K562 (cell line): ENCODE data around the gene SCNN1A. TPM values are rescaled to one million over a fixed set of nuclear protein-coding genes. Genes with fewer than 3 reads are reported as not detected.
A peak's percentile ranks its signal among the peaks of the same experiment; 100 is the strongest.

Experiments used
- EGR1 ChIP-seq: fragments of 450-650 bp; conservative IDR thresholded peaks from 2 replicates; pipeline ENCODE4 v1.6.1; 2017; ENCODE audit warnings: mild to moderate bottlenecking
- ELF1 ChIP-seq: fragments of 200-800 bp; sonication (Bioruptor generic); IDR thresholded peaks from 2 replicates; pipeline ENCODE4 v1.6.1; 2016; ENCODE audit warnings: missing genetic modification characterization, missing compliant biosample characterization
- ELF2 ChIP-seq: fragments of 250-450 bp; sonication (Bioruptor Pico); IDR thresholded peaks from 2 replicates; pipeline ENCODE4 v1.5.0; 2021; ENCODE audit warnings: mild to moderate bottlenecking
- ESRRA ChIP-seq: fragments of 450-650 bp; IDR thresholded peaks from 2 replicates; pipeline ENCODE4 v1.6.1; 2014; ENCODE audit warnings: low read depth, mild to moderate bottlenecking, moderate library complexity, borderline replicate concordance
- ETS2 ChIP-seq: IDR thresholded peaks from 2 replicates; pipeline ENCODE4 v1.6.1; 2016; ENCODE audit warnings: borderline replicate concordance, missing genetic modification characterization, mild to moderate bottlenecking, moderate library complexity, missing compliant biosample characterization; ENCODE audit not compliant: poor library complexity, severe bottlenecking
- ETV5 ChIP-seq: sonication (generic); formaldehyde crosslinking; IDR thresholded peaks from 2 replicates; pipeline ENCODE4 v1.4.0; 2020; ENCODE audit warnings: low read depth, mild to moderate bottlenecking, missing genetic modification reagents
- HDGF ChIP-seq: fragments of 450-650 bp; IDR thresholded peaks from 2 replicates; pipeline ENCODE4 v1.6.1; 2016
- KHSRP ChIP-seq: fragments of 450-650 bp; IDR thresholded peaks from 2 replicates; pipeline ENCODE4 v1.6.1; 2017
- MYNN ChIP-seq, 2 experiments: sonication (generic); formaldehyde crosslinking in 1 of 2; IDR thresholded peaks; 2 replicates each; pipeline versions ENCODE4 v1.5.0 to v1.6.1; 2016 to 2020; ENCODE audit warnings: antibody characterized with exemption in 1 of 2, missing genetic modification reagents in 1 of 2
- NFE2L1 ChIP-seq: fragments of 450-650 bp; IDR thresholded peaks from 2 replicates; pipeline ENCODE4 v1.6.1; 2016; ENCODE audit warnings: missing genetic modification characterization, low read depth, mild to moderate bottlenecking, missing compliant biosample characterization, moderate library complexity, borderline replicate concordance
- NFIC ChIP-seq: fragments of 450-650 bp; IDR thresholded peaks from 2 replicates; pipeline ENCODE4 v1.6.1; 2017; ENCODE audit warnings: mild to moderate bottlenecking, inconsistent platforms
- NR2C1 ChIP-seq, 2 experiments: fragments of 450-650 bp; IDR thresholded peaks; 2 replicates each; pipeline ENCODE4 v1.6.1; 2017; ENCODE audit warnings: mild to moderate bottlenecking in 2 of 2, antibody characterized with exemption in 1 of 2, inconsistent platforms in 1 of 2, missing compliant biosample characterization in 1 of 2, missing genetic modification characterization in 1 of 2
- RBM22 ChIP-seq: fragments of 200-400 bp; formaldehyde crosslinking; IDR thresholded peaks from 2 replicates; pipeline ENCODE4 v1.6.1; 2018; ENCODE audit warnings: low read length, low read depth; ENCODE audit not compliant: poor library complexity, severe bottlenecking
- RNF2 ChIP-seq: sonication (generic); IDR thresholded peaks from 2 replicates; pipeline ENCODE4 v1.6.1; 2016
- SIN3B ChIP-seq: fragments of 450-650 bp; IDR thresholded peaks from 2 replicates; pipeline ENCODE4 v1.6.1; 2017; ENCODE audit warnings: low read depth, mild to moderate bottlenecking, moderate library complexity
- SMC3 ChIP-seq: conservative IDR thresholded peaks from 2 replicates; pipeline ENCODE4 v1.6.1; 2011; ENCODE audit warnings: low read depth, low read length, improper control_type of control experiment; ENCODE audit not compliant: insufficient read depth
- SOX6 ChIP-seq: fragments of 450-650 bp; IDR thresholded peaks from 2 replicates; pipeline ENCODE4 v1.6.1; 2014; ENCODE audit warnings: mild to moderate bottlenecking
- SPI1 ChIP-seq: IDR thresholded peaks from 2 replicates; pipeline ENCODE4 v1.6.1; 2011; ENCODE audit warnings: low read depth, low read length, control low read depth, borderline replicate concordance
- YY1 ChIP-seq, 3 experiments: IDR thresholded peaks; 2 replicates each; pipeline ENCODE4 v1.6.1; 2011; ENCODE audit warnings: low read length in 2 of 3, mild to moderate bottlenecking in 2 of 3, moderate library complexity in 2 of 3, borderline replicate concordance in 1 of 3, control low read depth in 1 of 3, low read depth in 1 of 3; ENCODE audit not compliant: insufficient read depth in 3 of 3, insufficient replicate concordance in 2 of 3, control insufficient read depth in 1 of 3, insufficient read length in 1 of 3; ENCODE audit errors: extremely low read depth in 1 of 3
- ZBTB7A ChIP-seq: IDR thresholded peaks from 2 replicates; pipeline ENCODE4 v1.6.1; 2011; ENCODE audit warnings: low read depth, mild to moderate bottlenecking, low read length, moderate library complexity, borderline replicate concordance; ENCODE audit not compliant: control insufficient read depth
- ZNF354B ChIP-seq: fragments of 250-450 bp; sonication (Bioruptor Pico); IDR thresholded peaks from 2 replicates; pipeline ENCODE4 v1.4.0; 2020
- ZNF384 ChIP-seq: IDR thresholded peaks from 2 replicates; pipeline ENCODE4 v1.6.1; 2012; ENCODE audit warnings: low read depth, low read length, improper control_type of control experiment
- polyA plus RNA-seq, 8 experiments: library from polyadenylated mRNA; depleted of rRNA in 4 of 8; stranded (reverse) in 5 of 8; unstranded in 3 of 8; fragments of >200 nt; fragmentation: Nextera tagmentation in 2 of 8; fragmentation: Illumina TruSeq in 1 of 8; extraction: Ambion mirVana in 2 of 8; extraction: Trizol in 1 of 8; gene quantifications; 2 replicates each; pipeline versions ENCODE4 v1.2.1 to v1.2.3, GENCODE V29; 2011 to 2014; ENCODE audit warnings: inconsistent platforms in 1 of 8, missing spikeins in 1 of 8
- total RNA-seq, 7 experiments: library from RNA; depleted of rRNA in 6 of 7; stranded (reverse); fragments of >200 nt in 6 of 7; fragmentation: Illumina TruSeq in 2 of 7; extraction: Trizol in 2 of 7; gene quantifications; 2 replicates each; pipeline versions ENCODE4 v1.2.1 to v1.2.3, GENCODE V29; 2011 to 2021; ENCODE audit warnings: low replicate concordance in 1 of 7
- TF ChIP-seq, protein P1 (sequence below), 3 experiments: fragments of 200-800 bp in 1 of 3; fragments of 250-450 bp in 1 of 3; fragments of 450-650 bp in 1 of 3; sonication (Bioruptor Pico) in 1 of 3; sonication (Bioruptor generic) in 1 of 3; formaldehyde crosslinking in 1 of 3; IDR thresholded peaks; 2 replicates each; pipeline versions ENCODE4 v1.6.1 to v1.8.0; 2016 to 2022; ENCODE audit warnings: mild to moderate bottlenecking in 2 of 3, missing genetic modification characterization in 2 of 3, missing compliant biosample characterization in 1 of 3, moderate library complexity in 1 of 3
- TF ChIP-seq, protein P2 (sequence below), 2 experiments: fragments of 250-450 bp in 1 of 2; fragments of 450-650 bp in 1 of 2; sonication (Bioruptor Pico) in 1 of 2; IDR thresholded peaks; 2 replicates each; pipeline versions ENCODE4 v1.6.1 to v1.8.0; 2016 to 2021; ENCODE audit warnings: mild to moderate bottlenecking in 2 of 2, moderate library complexity in 2 of 2, missing compliant biosample characterization in 1 of 2, missing genetic modification characterization in 1 of 2

Gene SCNN1A
- total and polyA plus RNA-seq, 9 of the 15 experiments (the other 6 are each of a cell fraction or from before 2014, with no cell fraction given): 0.15 to 0.49 (median 0.32) TPM; not detected in 5

DNA sequence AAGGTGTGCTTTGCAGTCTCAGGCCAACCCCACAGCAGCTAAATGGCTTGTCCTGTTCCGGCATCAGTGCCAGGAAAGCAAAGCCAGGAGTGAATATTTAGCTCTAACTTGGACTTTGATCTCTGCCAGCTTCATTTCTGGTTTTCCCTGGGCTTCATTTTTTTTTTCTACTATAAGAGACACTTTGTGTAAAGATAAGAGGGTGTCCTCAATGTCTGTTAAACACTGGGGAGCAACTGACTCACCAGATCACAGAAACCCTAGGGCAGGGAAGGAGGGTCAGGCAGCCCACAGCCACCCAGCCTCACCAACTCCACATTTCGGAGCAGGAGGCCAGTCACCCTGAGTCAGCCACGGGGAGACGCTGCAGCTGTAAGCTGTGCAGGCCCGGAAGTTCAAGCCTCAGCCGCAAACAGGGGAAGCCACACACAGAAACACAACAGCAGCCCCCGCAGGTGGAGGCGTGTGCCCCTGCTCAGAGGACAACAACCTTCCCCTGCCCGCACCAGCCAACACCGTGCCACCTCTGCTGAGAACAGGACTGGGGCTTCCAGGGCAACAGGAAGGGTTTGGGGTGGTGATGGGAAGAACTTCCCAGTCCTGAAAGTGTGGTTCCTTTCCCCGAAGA lies 39.8 kb downstream of the SCNN1A start (continued):
- TF ChIP-seq YY1 (IDR thresholded peaks at IDR 0.05; ENCODE audit: borderline replicate concordance in 1 of 3, control insufficient read depth in 1 of 3, extremely low read depth in 1 of 3, insufficient read depth in 3 of 3, insufficient read length in 1 of 3, insufficient replicate concordance in 2 of 3, low read depth in 1 of 3, low read length in 2 of 3) (peak in 1 of 3 experiments; percentile 28), RBM22 (no peak), ESRRA (peak; percentile 32; the same call in 1 of the 2 replicates), EGR1 (peak; percentile 92), MYNN (IDR thresholded peaks at IDR 0.05) (peak; percentile 43; the same call in 1 of the 2 replicates), MYNN (CRISPR knock-in tag; IDR thresholded peaks at IDR 0.05) (no peak), HDGF (0 out of 2 replicates have a peak, but pooled peaks have one; percentile 27), ZNF354B (CRISPR knock-in tag) (no peak), ELF1 (peak; percentile 80), NFIC (no peak), SOX6 (no peak), ZNF384 (0 out of 2 replicates have a peak, but pooled peaks have one; percentile 20), KHSRP (no peak), ZBTB7A (peak; percentile 26; the same call in 1 of the 2 replicates), SIN3B (no peak), ELF2 (CRISPR knock-in tag) (0 out of 2 replicates have a peak, but pooled peaks have one; percentile 23), ETS2 (tag) (no peak), RNF2 (peak; percentile 13; the same call in 1 of the 2 replicates), NR2C1 (IDR thresholded peaks at IDR 0.05) (no peak), NR2C1 (tag; IDR thresholded peaks at IDR 0.05) (peak; percentile 48), SPI1 (peak; percentile 11; the same call in 1 of the 2 replicates), ETV5 (CRISPR knock-in tag) (peak; percentile 79), SMC3 (0 out of 2 replicates have a peak, but pooled peaks have one; percentile 41), NFE2L1 (tag) (no peak)
- TF ChIP-seq, protein P1, sequence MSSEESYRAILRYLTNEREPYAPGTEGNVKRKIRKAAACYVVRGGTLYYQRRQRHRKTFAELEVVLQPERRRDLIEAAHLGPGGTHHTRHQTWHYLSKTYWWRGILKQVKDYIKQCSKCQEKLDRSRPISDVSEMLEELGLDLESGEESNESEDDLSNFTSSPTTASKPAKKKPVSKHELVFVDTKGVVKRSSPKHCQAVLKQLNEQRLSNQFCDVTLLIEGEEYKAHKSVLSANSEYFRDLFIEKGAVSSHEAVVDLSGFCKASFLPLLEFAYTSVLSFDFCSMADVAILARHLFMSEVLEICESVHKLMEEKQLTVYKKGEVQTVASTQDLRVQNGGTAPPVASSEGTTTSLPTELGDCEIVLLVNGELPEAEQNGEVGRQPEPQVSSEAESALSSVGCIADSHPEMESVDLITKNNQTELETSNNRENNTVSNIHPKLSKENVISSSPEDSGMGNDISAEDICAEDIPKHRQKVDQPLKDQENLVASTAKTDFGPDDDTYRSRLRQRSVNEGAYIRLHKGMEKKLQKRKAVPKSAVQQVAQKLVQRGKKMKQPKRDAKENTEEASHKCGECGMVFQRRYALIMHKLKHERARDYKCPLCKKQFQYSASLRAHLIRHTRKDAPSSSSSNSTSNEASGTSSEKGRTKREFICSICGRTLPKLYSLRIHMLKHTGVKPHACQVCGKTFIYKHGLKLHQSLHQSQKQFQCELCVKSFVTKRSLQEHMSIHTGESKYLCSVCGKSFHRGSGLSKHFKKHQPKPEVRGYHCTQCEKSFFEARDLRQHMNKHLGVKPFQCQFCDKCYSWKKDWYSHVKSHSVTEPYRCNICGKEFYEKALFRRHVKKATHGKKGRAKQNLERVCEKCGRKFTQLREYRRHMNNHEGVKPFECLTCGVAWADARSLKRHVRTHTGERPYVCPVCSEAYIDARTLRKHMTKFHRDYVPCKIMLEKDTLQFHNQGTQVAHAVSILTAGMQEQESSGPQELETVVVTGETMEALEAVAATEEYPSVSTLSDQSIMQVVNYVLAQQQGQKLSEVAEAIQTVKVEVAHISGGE (CRISPR knock-in tag; IDR thresholded peaks at IDR 0.05): peak in 1 of 3 experiments; percentile 83; a peak in 3 of 6 replicates
- TF ChIP-seq, protein P2, sequence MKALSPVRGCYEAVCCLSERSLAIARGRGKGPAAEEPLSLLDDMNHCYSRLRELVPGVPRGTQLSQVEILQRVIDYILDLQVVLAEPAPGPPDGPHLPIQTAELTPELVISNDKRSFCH (CRISPR knock-in tag; IDR thresholded peaks at IDR 0.05): no peak
- TF ChIP-seq, protein P2 (tag; IDR thresholded peaks at IDR 0.05): peak; percentile 53; the same call in 1 of the 2 replicates
